Endometrial microvascular endothelial cells (primary cell): ENCODE data around the gene CDKN2B. TPM values are rescaled to one million over a fixed set of nuclear protein-coding genes. Genes with fewer than 3 reads are reported as not detected.
"Not testable (repeated sequence)": the region's sequence is repeated elsewhere in the genome, so short reads cannot be mapped to it uniquely, and the experiment has no call there.

Experiments used
- in situ Hi-C: cut with HindIII; loops from 2 replicates; pipeline ENCODE4 v1.10.0; 2017; ENCODE audit warnings: low sequenced_read_pairs, low pct_unique_long_range_greater_than_20kb; ENCODE audit errors: inconsistent ontology term
- total RNA-seq: library from RNA; depleted of rRNA; stranded (reverse); fragments of >200 nt; gene quantifications from one replicate; pipeline ENCODE4 v1.2.3, GENCODE V29; 2015; ENCODE audit errors: inconsistent ontology term

The CDKN2B gene
- total RNA-seq, 1 donor from 2014 or later = 19.5 TPM

DNA sequence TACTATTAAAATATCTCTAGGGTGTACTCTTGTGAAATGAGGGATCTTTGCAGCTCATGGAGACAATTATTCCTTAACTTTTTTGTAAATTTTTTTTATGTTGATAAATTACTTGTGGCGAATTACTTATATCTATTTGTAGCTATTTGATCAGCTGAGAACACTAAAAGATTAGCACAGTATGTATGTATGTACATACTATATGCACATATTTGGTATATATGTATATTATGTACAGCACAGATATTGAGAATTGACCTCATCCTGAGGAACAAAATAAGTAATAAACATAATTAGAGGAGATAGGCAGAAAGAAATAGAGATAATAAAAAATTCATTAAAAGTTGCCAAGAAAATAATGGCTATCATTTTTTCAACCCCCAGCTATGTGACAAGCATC is 26.7 kb downstream of the CDKN2B start:
- in situ Hi-C loops = no loop called here

DNA sequence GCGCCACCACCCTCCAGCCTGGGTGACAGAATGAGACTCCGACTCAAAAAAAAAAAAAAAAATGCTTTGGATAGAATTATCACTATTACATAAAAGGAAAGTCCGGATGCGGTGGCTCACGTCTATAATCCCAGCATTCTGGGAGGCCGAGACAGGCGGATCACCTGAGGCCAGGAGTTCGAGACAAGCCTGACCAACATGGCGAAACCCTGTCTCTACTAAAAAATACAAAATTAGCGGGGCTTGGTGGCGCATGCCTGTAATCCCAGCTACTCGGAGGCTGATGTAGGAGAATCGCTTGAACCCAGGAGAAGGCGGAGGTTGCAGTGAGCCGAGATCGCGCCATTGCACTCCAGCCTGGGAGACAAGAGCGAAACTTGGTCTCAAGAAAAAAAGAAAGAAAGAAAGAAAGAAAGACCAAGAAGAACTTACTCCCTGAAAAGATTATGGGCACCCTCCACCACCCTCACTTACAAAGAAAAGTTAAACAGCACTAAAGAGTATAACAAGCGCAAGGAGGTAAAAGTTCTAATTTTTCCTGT is 32.7 kb downstream of the CDKN2B start:
- in situ Hi-C loops = no loop called here

DNA sequence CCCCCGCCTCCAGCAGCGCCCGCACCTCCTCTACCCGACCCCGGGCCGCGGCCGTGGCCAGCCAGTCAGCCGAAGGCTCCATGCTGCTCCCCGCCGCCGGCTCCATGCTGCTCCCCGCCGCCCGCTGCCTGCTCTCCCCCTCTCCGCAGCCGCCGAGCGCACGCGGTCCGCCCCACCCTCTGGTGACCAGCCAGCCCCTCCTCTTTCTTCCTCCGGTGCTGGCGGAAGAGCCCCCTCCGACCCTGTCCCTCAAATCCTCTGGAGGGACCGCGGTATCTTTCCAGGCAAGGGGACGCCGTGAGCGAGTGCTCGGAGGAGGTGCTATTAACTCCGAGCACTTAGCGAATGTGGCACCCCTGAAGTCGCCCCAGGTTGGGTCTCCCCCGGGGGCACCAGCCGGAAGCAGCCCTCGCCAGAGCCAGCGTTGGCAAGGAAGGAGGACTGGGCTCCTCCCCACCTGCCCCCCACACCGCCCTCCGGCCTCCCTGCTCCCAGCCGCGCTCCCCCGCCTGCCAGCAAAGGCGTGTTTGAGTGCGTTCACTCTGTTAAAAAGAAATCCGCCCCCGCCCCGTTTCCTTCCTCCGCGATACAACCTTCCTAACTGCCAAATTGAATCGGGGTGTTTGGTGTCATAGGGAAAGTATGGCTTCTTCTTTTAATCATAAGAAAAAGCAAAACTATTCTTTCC is 34.2 kb downstream of the CDKN2B start:
- in situ Hi-C loops = no loop called here

- in situ Hi-C loops = no loop called here
Measured at GRCh38 chr9:21974343-21974721, 34.8 kb downstream of the CDKN2B start.

DNA sequence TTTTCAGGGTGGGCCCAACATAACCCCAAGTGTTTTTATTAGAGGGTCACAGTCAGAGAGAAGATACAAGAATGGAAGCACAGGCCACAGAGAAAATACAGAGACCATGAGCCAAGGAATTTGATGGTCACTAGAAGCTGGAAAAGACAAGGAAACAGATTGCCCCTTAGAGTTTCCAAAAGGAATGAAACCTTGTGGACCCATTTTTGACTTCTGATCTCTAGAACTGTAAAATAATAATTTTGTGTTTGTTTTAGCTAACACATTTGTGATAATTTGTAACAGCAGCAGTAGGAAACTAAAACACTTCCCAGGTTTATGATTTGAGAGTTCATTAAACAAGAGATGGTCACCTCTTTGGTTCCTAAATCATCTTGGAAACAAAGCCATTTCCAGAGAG is 36.7 kb downstream of the CDKN2B start:
- in situ Hi-C loops = no loop called here

DNA sequence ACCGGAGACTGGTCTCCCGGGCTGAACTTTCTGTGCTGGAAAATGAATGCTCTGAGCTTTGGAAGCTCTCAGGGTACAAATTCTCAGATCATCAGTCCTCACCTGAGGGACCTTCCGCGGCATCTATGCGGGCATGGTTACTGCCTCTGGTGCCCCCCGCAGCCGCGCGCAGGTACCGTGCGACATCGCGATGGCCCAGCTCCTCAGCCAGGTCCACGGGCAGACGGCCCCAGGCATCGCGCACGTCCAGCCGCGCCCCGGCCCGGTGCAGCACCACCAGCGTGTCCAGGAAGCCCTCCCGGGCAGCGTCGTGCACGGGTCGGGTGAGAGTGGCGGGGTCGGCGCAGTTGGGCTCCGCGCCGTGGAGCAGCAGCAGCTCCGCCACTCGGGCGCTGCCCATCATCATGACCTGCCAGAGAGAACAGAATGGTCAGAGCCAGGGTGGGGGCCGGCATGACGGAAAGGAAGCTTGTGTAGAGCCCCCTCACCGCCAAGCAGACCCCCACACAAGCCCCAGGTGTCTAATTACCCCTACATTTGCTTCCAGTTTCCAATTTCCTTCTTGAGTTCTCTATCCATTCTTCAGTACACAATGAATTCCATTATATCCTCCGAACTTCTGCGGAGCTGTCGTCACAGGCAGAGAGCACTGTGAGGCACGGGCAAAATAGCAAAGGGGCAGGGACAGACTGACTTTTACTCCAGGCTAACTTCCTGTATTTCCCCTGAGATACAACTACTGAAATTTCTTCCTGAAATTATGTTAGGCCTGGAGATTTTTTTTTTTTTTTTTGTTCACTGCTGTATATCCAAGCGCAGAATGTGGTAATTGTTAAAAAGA is 38.1 kb downstream of the CDKN2B start:
- in situ Hi-C loops = no loop called here

DNA sequence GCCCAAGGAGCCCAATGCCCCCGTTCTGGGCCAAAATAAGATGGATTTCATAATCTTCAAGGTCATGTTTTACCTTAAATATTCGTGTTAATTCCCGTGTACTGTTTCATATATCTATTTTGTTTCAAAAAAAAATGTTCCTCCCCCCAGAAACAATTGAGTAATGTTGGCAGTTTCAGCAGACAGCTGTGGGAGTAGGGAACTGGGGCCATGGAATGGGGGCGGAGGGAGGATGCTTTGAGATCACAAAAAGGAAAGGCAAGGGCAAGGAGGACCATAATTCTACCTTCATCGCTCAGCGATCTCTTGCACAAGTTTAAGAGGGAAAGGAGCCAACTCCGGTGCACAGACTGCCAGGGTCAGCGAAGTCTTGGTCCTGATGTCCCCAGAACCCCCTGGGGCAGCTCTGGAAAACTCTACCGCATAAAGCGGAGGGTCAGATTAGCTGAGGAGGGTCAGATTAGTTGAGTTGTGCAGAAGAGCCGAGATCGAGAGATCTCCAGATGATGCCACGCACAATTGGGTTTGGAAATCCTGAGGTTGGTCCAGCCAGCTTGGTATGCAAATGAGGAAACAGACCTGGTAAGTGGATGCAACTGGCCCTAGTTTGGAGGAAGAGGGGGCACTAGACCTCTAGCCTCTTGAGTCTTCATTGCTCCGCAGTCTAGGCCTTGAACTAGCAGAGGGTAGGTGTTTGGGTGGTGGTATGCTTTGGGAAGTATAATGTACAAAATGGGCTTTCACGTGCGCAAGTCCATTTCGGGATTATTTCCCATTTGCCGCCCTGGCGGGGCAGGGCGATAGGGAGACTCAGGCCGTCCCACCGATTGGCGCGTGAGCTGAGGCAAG is 38.9 kb downstream of the CDKN2B start:
- in situ Hi-C loops = no loop called here

DNA sequence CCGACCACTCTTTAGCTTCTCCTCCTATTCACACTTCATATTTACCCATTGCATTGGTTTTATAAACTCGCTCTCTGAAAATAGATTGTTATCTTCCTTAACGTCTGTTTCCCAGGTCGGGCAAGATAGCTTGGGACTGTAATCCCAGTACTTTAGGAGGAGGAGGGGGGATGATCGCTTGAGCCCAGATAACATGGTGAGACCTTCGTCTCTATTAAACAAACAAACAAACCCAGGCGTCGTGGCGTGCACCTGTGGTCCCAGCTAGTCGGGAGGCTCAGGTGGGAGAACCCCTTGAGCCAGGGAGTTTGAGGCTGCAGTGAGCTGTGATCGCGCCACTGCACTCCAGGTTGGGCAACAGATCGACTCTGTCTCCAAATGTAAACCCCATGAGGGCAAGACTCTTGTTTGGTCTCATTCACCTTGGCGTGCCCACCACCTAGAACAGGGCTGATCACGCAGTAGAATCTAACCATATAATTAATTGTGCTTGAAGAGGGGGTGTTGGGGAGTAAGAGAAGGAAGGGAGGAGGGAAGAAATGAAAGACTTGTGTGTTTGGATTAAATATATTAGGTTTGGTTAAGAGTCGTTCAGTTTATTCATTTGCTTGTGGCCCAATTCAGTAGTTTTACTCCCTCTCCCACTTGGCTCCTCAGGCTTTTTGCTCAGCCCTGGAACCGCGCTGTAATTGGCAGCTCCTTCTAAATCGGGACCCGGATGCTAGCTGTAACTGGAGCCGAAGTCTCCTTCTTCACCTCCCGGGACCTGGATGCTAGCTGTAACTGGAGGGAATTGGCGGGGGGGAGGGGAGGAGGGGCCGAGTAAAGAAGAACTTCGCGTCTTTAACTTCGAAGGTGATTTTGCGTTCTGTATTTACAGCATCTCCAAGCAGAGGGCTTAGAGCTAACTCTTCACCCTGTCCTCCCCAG is 39.8 kb downstream of the CDKN2B start:
- in situ Hi-C loops = no loop called here

GRCh38 chr9:21968331-21969010 is 40.6 kb downstream of the CDKN2B start:
- in situ Hi-C loops = no loop called here

DNA sequence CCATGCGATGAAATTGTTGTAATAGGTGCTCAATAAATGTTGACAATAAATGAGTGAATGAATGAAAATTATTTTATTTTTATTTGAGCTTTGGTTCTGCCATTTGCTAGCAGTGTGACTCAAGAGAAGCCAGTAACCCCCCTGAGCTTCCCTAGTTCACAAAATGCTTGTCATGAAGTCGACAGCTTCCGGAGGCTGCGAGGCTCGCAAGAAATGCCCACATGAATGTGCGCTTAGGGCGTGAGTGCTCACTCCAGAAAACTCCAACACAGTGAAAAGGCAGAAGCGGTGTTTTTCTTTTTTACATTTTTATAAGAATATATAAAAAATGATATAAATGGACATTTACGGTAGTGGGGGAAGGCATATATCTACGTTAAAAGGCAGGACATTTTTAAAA is 41.4 kb downstream of the CDKN2B start:
- in situ Hi-C loops = no loop called here

GRCh38 chr9:21967169-21967568 is 41.9 kb downstream of the CDKN2B start:
- in situ Hi-C loops = no loop called here

GRCh38 chr9:21966140-21966851 is 42.8 kb downstream of the CDKN2B start:
- in situ Hi-C loops = no loop called here

GRCh38 chr9:21965401-21965951 is 43.6 kb downstream of the CDKN2B start:
- in situ Hi-C loops = no loop called here

- in situ Hi-C loops = no loop called here
Measured at GRCh38 chr9:21964925-21965385, 44.1 kb downstream of the CDKN2B start.

DNA sequence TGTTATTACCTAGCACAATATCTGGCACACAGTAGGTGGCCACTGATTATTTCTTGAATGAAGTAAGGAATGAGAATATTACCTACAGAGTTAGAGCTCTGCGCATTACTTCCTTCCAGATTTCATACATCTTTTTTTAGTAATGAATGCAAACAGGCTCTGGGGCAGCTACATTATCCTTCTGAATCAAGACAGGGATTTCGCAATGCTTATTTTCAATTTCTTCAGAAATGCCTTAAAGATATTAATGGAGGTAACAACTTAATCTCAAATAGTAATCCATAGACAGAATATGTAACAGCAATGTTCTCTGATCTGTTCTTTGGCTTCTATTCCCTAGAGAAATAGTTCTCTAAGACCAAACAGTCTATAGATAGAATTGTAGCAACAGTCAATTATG is 47.5 kb downstream of the CDKN2B start:
- in situ Hi-C loops = no loop called here

DNA sequence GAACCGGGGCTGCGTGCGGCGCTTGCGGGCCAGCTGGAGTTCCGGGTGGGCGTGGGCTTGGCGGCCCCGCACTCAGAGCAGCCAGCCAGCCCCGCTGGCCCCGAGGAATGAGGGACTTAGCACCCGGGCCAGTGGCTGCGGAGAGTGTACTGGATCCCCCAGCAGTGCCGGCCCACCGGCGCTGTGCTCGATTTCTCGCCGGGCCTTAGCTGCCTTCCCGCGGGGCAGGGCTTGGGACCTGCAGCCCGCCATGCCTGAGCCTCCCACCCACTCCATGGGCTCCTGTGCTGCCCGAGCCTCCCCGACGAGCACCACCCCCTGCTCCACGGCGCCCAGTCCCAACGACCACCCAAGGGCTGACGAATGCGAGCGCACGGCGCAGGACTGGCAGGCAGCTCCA is 49.8 kb downstream of the CDKN2B start:
- in situ Hi-C loops = not testable (repeated sequence)

GRCh38 chr9:21958833-21959232 is 50.3 kb downstream of the CDKN2B start:
- in situ Hi-C loops = no loop called here
